G401.6 (cell line): ENCODE measurements around the gene PLEKHJ1.

ENCODE experiments used
- FAIRE-seq: peaks from 2 replicates; lab custom pipeline; 2012; peaks lifted over from hg19 to GRCh38; lab: Jason Lieb, UNC

Gene PLEKHJ1

DNA sequence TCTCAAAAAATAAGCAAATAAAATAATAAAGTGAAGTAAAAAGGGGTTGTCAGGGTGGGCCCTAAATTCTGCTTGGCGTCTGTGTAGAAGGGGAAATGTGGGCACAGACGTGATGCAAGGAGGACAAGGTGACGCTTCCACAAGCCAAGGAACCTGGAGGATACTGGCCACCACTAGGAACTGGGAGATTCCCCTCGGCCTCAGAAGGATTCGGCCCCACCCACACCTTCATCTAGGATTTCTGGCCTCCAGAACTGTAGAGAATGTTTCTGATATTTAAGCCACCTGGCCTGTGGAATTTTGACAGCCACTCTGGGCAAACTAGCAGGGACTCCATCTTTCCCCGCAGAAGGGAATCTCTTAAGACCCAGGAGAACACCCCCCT lies 1.1 kb downstream of the PLEKHJ1 start:
- FAIRE-seq: no peak

DNA sequence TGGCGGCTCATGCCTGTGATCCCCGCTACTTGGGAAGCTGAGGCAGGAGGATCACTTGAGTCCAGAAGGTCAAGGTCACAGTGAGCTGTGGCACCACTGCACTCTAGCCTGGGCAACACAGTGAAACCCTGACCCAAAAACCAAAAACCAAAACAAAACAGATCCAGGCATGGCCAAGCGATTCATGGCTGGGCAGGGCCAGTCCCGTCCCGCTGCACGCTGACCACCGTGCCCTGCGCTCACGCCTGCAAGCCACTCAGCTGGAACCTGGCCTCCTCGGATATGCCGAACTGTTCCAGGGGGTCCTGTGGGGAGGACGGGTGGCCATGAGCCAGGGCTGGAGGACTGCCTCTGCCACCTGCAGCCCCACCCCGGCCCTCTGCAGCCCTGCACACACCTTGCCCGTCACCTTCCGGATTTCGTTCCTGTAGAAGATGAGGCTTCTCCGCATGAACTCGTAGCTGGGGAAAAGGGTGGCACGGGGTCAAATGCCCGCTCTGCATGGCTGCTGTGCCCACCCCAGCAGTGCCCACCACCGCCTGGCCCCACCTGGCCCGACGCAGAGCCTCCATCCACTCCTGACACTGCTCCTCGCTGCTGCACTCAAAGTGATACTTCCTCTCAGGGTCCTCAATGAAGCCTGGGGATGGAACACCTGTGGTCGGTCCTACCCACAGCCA lies 2.4 kb downstream of the PLEKHJ1 start:
- no peak for FAIRE-seq

DNA sequence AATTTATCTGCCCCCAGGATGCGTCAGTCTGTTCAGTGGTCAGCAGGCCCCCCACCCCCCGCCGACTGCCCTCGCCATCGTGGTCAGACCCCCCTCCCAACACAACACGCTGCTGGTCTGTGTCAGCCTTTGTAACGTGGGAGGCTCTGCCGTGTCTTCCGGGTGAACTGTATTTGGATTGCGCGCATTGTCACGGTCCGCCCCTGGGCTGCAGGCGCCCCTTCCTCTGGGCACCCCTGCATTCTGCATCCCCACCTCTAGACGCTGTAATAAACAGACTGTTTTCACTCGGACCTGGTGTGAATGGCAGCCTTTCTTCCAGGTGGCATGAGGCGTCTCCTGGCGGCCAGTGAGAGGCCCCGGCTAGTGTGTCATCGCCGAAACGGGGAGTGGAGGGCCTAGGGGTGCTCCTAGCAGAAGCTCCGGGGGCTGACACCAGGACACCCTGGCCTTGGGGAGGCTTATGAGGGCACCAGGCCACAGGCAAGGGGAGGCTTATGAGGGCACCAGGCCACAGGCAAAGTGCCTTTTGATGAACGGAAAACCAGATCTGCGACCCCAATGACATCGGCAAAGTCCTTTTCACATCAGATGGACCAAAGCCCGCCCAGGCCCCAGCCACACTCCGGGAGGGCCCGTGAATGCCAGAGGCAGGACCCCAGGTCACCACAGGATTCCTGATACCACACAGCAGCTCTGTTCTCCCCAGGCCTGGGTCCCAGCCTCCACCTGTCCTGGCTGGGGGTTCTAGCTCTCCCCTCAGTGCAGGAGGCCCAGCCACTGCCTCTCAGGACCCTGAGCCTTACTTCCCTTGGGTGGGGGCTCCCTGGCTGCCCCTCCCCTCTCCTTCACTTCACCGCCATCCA lies 3.6 kb downstream of the PLEKHJ1 start:
- FAIRE-seq: no peak

DNA sequence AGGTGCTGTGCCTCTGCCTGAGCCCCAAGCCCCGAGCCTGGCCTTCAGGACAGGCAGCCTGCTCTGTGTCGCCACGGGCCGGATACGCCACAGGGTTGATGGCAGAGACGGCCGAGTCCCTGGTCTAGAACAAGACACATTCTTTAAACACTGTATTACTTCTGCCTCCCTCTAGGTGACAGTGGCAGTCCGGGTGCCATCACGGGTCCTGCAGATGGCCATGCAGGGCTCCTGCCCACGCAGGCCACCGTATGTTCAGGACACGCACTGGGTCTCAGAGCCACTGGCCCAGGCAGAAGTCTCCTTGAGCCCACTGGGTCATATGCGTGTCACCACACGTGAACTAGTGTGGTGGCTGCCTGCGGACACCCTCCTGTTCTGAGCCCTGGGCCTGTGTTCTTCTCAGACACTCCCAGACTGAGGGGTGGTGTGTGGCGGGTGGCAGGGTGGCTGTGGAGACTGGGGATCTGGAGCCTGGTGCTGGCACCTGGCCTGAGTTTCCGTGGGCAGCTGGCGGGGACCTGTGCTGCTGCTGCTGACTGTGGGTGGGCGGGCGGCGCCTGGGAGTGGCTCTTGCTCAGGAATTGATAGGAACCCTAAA lies 4.4 kb downstream of the PLEKHJ1 start:
- no peak for FAIRE-seq

DNA sequence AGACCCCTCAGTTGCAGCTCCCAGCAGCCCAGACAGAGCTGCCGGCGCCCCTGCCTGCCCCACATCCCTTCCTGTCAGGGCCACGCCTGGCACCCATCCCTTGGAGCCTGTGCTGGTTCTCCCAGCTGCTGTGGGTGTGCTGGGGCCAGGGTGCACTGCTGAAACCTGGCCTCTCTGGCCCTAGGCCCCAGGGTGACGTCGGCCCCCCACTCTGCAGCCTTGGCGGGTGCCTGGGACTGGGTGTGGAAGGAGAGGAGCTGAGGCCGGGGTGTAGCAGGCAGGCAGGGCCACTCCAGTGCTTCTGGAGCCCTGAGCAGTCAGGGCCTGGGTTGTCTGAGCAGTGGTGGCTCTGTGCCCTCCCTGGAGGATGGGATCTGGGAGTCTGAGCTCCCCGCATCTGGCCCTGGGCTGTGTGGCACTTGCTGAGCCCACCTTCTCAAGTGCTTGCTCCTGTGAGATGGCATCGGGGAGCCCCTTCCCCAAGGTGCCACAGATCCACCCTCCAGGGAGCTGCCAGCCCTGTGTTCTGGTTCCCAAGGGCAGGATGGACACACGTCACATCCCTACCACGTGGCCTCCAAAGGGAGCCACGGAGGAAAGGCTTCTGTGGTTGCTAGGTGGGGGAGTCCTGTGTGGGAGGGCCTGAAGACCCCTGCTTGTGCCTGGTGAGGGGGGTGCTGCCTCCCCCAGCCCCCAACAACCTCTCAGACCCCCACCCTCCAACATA lies 5.2 kb downstream of the PLEKHJ1 start:
- no peak for FAIRE-seq

DNA sequence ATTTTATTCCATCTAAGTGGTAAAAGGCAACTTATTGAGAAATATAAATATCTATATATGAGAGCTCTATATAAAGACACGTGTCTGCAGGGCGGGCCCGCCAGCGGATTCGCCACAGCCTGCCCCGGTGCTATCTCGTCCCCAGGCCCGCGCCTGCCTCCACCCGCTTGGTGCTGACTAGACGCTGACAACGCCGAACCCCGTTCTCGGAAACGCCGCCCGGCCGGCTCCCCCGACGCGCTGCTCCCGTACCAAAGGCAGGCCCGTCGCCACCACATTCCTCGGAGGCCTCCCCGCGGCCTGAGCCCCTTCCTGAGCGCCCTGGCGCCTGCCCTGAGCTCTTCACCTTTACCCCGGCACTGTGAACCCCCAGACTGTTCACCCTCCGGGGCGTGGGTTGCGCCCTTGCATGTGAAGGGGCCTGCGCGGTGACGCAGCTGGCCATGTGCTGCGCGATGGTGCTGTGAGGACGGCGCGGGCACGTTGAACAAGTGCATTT lies 6.0 kb downstream of the PLEKHJ1 start:
- no peak for FAIRE-seq

DNA sequence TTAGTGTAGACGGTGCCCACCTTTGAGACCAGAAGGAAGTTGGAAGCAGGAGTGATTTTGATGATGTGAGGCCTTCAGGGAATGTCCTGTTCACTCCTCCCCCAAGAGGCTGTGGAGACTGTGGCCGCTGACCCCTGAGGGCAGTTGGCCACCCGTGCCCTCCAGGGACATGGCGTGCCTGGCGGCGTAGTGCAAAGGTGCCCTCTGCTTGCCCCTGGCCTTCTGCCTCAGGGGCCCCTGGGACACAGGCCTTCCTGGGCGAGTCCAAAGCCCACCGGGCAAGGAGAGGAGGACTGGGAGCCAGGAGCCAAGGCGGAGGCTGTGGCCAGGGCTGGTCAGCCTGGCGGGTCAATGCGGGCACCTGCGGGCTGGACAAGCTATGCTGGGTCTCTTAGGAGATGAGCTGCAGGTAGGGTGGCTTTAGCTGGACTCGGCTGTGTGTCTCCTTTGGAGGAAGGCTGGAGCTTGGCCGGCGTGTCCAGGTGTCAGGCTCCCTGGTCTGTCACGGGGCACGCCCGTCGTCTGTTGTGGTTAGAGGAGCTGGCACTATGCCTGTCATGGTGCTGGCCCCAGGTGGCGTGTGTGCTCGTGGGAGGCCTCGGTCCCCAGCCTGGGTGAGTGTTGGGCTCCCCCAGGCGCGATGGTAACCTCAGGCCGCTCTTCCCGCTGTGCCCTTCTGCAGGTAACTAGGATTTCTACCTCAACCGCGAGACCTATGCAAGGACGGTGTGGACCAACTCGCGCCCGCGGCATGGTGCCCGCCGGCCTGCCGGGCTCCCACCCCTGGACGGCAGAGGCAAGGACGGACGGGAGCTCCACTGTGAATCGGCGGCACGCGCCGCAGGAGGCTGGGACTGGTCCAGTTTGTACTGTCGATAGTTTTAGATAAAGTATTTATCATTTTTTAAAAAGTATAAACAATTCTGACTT lies 6.8 kb downstream of the PLEKHJ1 start:
- no peak for FAIRE-seq

DNA sequence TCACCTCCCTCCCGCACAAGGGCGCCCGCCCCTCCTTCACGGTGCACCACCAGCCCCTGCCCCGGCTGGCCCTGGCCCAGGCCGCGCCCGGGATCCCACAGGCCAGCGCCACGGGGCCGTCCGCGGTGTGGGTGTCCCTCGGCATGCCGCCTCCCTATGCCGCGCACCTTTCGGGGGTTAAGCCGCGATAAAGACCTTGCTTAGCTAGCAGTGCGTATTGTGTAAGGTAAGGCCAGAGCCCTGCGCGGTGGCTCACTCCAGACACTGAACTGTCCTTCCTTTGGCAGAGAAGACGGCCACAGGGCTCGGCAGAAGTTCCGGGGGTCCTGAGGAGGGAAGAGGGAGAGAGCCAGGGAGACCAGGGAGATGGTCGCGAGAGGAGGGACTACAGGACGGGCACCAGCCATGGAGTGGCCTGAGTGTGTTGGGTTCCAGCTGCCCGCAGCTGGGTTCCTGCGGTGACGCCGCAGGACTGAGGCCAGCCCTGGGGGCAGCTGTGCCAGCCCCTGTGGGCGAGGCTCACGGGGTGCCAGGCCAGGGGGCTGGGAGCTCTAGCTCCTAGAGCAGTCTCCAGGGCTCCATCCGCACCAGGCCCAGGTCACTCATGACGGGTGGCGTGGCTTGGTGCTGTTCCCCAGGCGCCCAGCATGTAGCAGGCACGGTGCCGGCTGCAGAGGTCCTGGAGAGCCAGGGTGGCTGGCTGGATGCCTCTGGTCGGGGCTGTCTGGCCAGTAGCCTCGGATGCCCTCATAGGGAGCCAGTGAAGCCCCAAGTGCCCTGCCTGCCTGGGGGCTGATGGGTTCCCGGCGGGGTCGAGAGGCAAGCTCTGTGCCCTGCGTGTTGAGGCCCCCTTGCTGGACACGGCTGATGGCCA lies 7.7 kb downstream of the PLEKHJ1 start:
- FAIRE-seq: no peak

DNA sequence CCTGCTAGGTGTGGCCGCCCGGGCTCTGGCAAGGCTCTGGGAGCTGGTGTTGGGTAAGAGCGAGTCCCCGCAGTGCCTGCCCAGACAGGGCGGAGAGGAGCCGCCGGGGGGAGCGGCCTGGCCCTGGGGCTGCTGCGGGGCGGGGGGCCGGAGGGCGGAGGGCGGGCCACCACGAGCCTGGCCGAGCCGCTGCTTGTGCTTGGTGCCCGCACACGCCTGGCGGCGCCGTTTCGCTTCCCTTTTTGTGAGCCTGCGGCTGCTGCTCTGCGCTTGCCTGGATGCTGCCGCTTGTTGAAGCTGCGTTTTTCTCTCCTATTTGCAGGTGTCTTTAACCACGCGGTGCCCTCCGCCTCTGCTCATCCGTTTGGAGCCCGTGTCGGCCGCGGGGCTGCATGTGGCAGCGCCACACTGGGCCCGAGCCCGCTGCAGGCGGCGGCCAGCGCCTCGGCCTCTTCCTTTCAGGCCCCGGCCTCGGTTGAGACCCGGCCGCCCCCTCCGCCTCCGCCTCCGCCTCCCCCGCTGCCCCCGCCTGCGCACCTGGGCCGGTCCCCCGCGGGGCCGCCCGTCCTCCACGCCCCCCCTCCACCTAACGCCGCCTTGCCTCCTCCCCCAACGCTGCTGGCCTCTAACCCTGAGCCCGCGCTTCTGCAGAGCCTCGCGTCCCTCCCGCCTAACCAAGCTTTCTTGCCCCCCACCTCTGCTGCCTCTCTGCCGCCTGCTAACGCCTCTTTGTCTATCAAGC lies 8.5 kb downstream of the PLEKHJ1 start:
- no peak for FAIRE-seq

DNA sequence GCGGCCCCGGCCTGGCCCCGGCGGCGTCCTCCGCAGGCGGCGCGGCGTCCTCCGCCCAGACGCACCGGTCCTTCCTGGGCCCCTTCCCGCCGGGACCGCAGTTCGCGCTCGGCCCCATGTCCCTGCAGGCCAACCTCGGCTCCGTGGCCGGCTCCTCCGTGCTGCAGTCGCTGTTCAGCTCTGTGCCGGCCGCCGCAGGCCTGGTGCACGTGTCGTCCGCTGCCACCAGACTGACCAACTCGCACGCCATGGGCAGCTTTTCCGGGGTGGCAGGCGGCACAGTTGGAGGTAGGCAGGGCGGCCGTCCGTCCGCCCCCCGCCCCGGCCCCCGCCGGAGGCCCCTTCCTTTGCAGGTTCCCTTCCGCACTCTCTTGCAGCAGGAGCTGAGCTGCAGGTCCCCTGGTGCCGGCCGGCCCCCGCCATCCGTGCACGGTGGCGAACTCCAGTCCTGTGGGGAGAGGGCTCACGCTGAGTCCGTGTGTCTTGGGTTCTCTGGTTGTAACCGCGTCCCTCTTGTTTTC lies 9.2 kb downstream of the PLEKHJ1 start:
- no peak for FAIRE-seq

DNA sequence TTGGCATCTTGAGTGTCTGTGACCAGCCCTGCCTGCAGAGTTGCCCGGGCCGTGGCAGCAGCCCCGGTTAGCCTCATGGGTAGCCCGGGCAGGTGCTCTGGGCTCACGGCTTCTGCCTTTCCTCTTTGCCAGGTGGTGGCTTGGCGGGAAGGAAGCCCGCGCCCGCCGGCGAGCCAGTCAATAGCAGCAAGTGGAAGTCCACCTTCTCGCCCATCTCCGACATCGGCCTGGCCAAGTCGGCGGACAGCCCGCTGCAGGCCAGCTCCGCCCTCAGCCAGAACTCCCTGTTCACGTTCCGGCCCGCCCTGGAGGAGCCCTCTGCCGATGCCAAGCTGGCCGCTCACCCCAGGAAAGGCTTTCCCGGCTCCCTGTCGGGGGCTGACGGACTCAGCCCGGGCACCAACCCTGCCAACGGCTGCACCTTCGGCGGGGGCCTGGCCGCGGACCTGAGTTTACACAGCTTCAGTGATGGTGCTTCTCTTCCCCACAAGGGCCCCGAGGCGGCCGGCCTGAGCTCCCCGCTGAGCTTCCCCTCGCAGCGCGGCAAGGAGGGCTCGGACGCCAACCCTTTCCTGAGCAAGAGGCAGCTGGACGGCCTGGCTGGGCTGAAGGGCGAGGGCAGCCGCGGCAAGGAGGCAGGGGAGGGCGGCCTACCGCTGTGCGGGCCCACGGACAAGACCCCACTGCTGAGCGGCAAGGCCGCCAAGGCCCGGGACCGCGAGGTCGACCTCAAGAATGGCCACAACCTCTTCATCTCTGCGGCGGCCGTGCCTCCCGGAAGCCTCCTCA lies 9.9 kb downstream of the PLEKHJ1 start:
- FAIRE-seq: no peak

DNA sequence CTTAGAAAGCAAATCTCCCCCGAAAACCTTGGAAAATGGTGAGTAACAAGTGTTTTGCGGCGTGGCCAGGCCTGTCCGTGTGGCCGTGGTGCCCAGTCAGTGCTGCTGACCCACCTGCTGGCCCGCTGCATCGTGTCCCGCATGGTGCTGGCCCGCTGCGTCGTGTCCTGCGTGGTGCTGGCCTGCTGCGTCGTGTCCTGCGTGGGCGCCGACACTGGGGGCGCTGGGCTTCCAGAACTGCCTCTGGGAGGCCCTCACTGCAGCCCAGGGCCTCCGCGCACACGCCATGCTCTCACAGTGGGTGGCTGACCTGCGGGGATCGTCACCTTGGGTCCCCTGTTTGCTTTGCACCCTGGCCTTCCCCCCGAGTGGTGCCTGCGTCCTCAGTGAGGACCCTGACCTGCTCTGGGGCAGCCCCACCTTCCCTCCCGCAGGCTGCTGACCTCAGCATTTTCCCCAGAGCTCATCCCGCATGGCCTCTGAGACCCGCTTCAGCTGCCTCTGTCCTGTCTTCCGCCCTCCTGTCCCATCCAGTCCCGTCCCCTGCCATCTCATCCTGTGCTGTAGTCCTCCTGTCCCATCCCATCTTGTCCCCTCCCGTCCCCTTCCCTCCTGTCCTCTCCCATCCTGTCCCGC lies 10.6 kb downstream of the PLEKHJ1 start:
- no peak for FAIRE-seq

DNA sequence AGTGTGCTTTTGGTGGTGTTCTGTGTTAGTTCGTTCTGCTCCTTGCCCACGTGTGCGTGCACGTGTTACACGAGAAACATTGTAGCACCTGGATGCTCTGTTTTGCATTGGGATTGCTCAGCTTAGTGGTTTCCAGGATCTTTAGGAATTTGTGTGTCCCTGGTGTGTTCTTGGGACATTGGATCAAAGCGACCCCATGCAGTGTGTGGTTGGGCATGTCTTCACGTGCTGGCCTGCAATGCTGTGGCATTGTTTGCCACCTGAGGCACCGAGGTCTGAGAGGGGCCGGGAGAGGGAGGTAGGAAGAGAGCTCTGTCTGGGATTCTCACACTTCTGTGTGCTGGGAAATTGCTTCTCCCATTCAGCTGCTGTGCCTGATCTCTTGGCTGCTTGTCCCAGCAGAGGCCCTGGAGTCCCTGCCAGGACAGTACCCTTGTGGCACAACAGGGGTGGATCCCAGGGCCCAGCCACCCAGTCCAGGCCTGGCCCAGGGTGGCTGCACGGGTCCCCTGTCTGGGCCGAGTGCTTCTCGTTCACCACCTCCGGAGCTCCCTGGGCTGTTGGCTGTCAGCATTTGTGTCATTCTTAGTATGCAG lies 11.3 kb downstream of the PLEKHJ1 start:
- no peak for FAIRE-seq

DNA sequence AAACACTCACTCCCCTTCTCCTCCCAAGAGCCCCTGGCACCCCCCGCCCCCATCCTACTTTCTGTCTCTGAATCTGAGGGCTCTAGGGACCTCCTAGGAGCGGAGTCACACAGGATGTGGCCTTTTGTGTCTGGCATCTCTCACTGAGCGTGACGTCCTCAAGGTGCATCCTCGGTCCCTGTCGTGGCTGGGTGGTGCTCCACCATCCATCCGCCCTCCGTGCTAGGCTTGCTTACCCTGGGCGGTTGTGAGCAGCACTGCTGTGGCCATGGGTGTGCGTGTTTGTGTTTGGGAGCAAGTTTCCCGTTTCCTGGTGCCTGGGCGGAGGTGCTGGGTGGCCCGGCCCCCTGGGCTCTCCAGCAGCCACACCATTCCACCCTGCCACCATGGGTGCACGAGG lies 12.2 kb downstream of the PLEKHJ1 start:
- FAIRE-seq: no peak

DNA sequence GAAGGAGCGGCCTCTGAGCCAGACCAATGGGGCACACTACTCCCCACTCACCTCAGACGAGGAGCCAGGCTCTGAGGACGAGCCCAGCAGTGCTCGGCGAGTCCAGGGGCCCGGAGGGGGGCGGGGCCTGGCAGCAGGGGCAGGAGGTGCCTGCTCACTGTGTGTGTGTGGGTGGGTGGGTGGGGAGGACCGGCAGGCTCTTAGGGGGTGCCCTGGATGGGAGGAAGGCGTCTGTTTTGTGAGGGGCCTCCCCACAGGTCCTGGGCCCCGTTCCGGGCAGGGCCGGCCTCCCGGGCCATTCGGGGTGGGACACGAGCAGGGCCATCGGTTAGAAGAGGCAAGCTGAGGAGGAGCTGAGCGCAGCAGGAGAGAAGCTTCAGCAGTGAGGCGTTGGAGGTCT lies 12.7 kb downstream of the PLEKHJ1 start:
- no peak for FAIRE-seq

DNA sequence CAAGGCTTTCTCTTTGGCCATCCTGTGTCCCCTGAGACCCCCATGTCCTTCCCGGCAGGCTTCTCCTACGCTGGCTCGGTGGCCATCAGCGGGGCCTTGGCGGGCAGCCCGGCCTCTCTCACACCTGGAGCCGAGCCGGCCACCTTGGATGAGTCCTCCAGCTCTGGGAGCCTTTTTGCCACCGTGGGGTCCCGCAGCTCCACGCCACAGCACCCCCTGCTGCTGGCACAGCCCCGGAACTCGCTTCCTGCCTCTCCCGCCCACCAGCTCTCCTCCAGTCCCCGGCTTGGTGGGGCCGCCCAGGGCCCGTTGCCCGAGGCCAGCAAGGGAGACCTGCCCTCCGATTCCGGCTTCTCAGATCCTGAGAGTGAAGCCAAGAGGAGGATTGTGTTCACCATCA lies 14.2 kb downstream of the PLEKHJ1 start:
- FAIRE-seq: no peak

DNA sequence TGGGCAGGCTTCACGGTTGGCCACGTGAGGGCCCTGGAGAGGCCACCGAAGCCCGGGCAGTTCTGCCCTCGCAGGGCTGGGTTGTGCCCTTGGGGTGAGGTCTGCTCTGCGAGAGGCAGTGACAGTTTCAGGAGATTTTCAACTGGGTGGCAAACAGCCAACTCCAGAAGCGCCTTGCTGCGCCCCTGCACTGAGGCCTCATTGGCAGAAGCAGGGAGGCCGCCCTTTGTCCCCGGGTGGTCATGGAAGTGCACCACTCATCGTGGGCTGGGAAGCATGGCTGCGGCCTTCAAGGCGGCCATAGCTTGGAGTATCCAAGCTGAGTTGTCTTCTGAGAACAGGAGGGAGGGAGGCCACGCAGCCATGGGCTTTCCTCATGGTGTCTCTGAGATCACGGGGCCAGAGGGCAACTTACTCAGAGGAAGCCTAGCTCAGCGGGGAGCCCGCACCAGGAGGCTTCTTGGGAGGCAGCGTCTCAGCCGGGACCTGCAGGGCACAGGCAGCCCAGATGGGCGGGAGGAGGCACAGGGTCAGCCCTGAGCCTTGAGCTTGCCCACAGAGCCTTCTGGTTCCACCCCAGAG lies 14.8 kb downstream of the PLEKHJ1 start:
- FAIRE-seq: no peak
